Measurements from ENCODE around the gene ZMYND10.
"Not testable (repeated sequence)": the region's sequence is repeated elsewhere in the genome, so short reads cannot be mapped to it uniquely, and the experiment has no call there.

ZMYND10 gene

DNA sequence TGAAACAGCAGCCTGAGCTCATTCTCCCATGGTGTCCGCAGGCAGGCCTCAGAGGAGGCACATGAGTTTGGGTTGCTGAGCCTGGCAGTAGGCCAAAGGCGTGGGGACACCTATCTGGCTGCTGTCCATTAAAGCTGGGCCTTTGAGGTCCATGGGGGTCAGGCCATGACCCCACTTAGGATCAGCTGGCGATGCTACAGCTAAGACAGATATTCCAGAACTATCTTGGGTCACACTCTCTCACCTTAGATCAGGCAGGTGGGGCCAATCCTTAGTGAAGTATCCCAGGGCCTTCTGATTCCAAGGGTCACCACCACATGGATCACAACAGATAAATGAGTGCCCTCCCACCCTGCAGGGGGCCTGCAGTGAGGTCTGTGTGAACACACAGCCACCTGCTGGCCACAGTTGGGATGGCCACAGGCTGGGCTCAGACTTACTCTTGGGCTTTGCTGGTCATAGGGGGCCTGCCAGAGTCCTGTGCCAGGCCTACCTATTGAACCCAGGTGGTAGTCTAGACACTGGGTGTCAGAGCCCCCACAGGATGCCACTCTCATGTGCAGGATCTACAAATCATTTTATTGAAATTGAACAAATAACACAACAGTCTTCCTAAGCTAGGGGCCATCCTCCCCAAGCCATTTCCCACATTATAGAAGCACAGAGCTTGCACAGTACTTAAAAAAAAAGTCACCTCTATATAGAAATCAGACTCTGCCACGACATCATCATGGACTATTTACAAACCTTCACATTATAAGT is 21.0 kb downstream of the ZMYND10 start:
- DNase-seq: peak; percentile 68 to 76

- no peak for DNase-seq
These were observed 21.8 kb downstream of the ZMYND10 start for GRCh38 chr3:50323614-50324199.

DNA sequence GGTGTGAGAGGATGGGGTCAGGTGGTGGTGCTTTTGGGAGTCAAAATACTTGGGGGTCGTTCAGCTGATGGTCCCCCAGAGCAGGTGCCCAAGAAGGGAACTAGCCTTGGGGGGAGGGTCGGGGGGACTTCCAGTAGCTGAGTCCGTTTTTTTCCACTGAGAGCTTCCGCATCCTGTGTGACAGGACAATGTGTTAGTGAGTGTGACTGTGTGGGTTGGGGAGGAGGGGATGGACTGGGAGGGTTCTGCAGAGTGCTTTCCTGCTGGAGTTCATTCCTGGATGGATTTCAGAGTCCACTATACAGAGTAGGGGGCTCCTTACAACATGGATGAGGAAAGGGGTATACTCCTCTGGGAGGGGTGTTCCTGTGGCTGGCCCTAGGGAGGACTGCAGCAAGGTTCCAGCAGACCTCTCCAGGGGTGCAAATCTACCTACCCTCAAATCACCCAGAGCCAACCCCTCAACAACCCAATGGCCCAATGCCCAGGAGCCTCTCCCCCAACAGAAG is 22.4 kb downstream of the ZMYND10 start:
- DNase-seq: no peak

GRCh38 chr3:50322386-50323091 is 23.0 kb downstream of the ZMYND10 start, which contains the start of gene HYAL2:
Gene HYAL2, minus strand, starts transcription at chr3:50322745. Its CDS starts 2,256 bp downstream, at chr3:50320489.
- no peak for DNase-seq

GRCh38 chr3:50322115-50322385 is 23.5 kb downstream of the ZMYND10 start:
- DNase-seq: no peak

DNA sequence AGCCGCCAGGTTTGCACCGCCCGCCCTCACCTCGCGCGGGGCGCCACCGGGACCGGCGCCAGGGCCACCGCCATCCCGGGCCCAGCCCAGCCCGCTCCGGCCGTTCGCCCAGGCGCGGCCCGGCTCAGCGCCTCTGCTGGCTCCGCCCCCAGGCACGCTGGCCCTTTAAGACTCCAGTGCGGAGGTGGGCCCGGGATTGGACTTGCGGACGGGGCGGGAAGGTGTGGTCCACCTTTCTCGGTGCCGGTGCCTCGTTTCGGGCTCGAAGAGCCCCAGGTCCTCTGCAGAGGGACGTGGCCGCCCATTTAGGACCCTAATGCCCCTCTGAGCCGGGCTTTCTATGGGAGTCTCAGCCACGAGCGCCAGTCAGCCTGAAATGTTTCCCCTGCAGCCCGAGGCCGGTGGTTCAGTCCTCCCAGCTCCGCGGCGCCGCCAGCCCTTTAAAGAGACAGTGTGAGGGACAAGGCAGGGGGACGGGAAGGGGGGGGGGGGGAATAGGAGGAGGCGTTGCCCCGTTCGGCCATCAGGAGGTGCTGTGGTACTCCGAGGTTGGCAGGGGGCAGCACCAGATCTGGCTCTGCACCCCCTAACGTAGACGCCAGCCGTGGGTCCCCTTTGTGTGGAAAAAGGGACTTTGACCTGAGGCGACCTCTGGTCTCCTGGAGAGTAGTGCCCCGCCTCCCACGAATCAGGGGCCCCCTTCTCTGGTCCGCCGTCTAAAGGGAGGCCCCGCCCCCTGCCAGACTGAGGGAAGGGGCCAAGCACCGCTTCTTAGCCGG is 24.0 kb downstream of the ZMYND10 start:
- peak; percentile 87 to 88 for DNase-seq

- peak; percentile 68 to 72 for DNase-seq
These were observed 24.6 kb downstream of the ZMYND10 start for GRCh38 chr3:50320853-50321335.

GRCh38 chr3:50319894-50320625 is 25.5 kb downstream of the ZMYND10 start:
- DNase-seq: no peak

- DNase-seq: no peak
These were observed 26.2 kb downstream of the ZMYND10 start for GRCh38 chr3:50319181-50319893.

GRCh38 chr3:50318615-50319014 is 26.9 kb downstream of the ZMYND10 start:
- no peak for DNase-seq

- no peak for DNase-seq
These were observed 27.4 kb downstream of the ZMYND10 start for GRCh38 chr3:50318163-50318562.

DNA sequence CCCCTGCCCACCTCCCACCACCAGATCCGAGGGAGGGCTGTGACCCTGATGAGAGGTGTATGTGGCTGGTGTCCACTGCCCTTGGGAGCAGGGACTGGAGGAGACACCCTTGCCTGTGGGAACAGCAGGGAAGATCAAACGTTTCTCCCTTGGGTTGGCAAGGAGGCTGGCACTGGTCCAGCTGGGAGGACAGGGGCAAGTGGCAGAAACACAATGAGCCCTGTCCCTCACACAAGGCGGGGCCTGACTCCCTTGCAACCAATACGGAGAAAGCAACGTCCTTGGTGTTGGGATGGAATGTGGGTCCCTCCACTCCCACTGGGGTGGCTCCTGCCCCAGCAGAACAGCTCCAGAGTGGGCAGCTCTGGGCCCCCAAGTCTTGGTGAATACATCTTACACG is 28.2 kb downstream of the ZMYND10 start:
- DNase-seq: no peak

- DNase-seq: peak; percentile 57 to 62
These were observed 28.8 kb downstream of the ZMYND10 start for GRCh38 chr3:50316657-50317242.

DNA sequence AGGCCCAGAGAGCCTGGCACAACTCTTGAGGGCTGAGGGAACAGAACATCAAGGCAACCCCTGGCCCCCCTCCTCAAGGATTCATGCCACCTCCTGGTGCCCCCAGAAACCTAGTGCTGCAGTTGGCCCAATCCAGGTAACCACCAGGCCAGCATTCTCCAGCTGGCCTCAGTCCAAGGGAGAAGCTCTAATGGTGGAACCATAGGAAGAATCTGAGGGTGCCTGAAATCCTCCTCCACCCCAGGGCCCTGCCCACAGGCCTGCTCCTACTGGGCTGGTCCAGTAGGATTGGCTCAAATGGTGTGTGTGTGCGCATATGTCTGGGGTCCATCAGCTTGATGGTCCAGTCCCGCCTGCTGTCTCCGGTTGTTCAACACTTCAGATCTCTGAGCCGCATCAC is 30.7 kb downstream of the ZMYND10 start:
- DNase-seq: no peak

GRCh38 chr3:50314342-50314741 is 31.2 kb downstream of the ZMYND10 start:
- no peak for DNase-seq

DNA sequence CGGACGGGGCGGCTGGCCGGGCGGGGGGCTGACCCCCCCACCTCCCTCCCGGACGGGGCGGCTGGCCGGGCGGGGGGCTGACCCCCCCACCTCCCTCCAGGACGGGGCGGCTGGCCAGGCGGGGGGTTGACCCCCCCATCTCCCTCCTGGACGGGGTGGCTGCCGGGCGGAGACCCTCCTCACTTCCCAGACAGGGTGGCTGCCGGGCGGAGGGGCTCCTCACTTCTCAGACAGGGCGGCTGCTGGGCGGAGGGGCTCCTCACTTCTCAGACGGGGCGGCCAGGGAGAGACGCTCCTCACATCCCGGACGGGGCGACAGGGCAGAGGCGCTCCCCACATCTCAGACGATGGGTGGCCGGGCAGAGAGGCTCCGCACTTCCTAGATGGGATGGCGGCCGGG is 33.5 kb downstream of the ZMYND10 start:
- not testable (repeated sequence) for DNase-seq

DNA sequence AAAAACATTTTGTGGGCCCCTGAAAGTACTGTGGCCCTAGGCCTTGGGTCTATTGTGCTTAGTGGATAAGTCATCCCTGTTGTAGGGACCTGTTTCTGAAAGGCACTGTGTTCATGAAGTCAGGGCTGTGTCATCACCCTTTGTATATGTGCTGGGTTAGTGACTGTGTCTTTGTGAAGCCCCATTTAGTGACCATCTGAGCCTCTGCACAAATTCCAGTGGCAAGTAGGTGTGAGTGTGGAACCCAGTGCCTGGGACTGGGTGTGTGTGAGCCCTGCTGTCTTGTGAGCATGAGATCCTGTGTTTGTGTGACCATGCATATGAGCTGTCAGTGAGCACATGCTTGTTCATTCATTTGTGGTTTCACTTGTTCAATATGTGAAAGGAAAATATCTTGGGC is 40.9 kb downstream of the ZMYND10 start:
- DNase-seq: no peak

- DNase-seq: no peak
These were observed 42.3 kb downstream of the ZMYND10 start, which contains the start of gene HYAL1 for GRCh38 chr3:50303013-50303815. Gene HYAL1, minus strand, starts transcription at chr3:50303574. Its CDS starts 618 bp downstream, at chr3:50302956.

GRCh38 chr3:50302095-50303012 is 43.2 kb downstream of the ZMYND10 start:
- no peak for DNase-seq
